ENCODE results near the gene OR56A5. TPM values are rescaled to one million over a fixed set of nuclear protein-coding genes. Genes with fewer than 3 reads are reported as not detected.
A peak's percentile ranks its signal among the peaks of the same experiment; 100 is the strongest.

OR56A5 gene
- total RNA-seq, 1 donor, result not detected

- no peaks in the 10 kb centered on the region for H3K27me3 ChIP-seq (ENCODE audit: insufficient read depth, low read length)
- H3K36me3 ChIP-seq (ENCODE audit: insufficient read depth, low read length), result no peaks in the 10 kb centered on the region
- H3K4me1 ChIP-seq (ENCODE audit: insufficient read depth, low read length), result no peaks in the 10 kb centered on the region
- peak; percentile 69 for DNase-seq (ENCODE audit: insufficient read length, low spot score, missing footprints)
- no peaks in the 10 kb centered on the region for H3K79me2 ChIP-seq (ENCODE audit: insufficient read depth, low read length)
- no peak overlapping the region for H2AFZ ChIP-seq (ENCODE audit: low read length)
- no peak overlapping the region for H3K4me2 ChIP-seq (ENCODE audit: insufficient read depth, low read length)
- no peak for TF ChIP-seq CTCF (IDR thresholded peaks at IDR 0.05; ENCODE audit: extremely low read depth, low read depth, low read length)
- no peak overlapping the region for H3K27ac ChIP-seq (ENCODE audit: low read depth, low read length)
- no peak overlapping the region for H3K4me3 ChIP-seq (ENCODE audit: insufficient read depth, low read length)
- H3K9me3 ChIP-seq (ENCODE audit: low read depth, low read length), result no peaks in the 10 kb centered on the region
- no peaks in the 10 kb centered on the region for H4K20me1 ChIP-seq (ENCODE audit: insufficient read depth, low read length)
Measured at GRCh38 chr11:5930614-5931013, 37.7 kb downstream of the OR56A5 start.

- no peak for TF ChIP-seq CTCF (IDR thresholded peaks at IDR 0.05; ENCODE audit: extremely low read depth, low read depth, low read length)
- no peak overlapping the region for H2AFZ ChIP-seq (ENCODE audit: low read length)
- H3K4me1 ChIP-seq (ENCODE audit: insufficient read depth, low read length), result no peaks in the 10 kb centered on the region
- peak; percentile 18 for DNase-seq (ENCODE audit: insufficient read length, low spot score, missing footprints)
- H3K27me3 ChIP-seq (ENCODE audit: insufficient read depth, low read length), result no peaks in the 10 kb centered on the region
- no peaks in the 10 kb centered on the region for H3K79me2 ChIP-seq (ENCODE audit: insufficient read depth, low read length)
- no peak overlapping the region for H3K27ac ChIP-seq (ENCODE audit: low read depth, low read length)
- H3K4me3 ChIP-seq (ENCODE audit: insufficient read depth, low read length), result no peak overlapping the region
- H3K9me3 ChIP-seq (ENCODE audit: low read depth, low read length), result no peaks in the 10 kb centered on the region
- H4K20me1 ChIP-seq (ENCODE audit: insufficient read depth, low read length), result no peaks in the 10 kb centered on the region
- no peaks in the 10 kb centered on the region for H3K36me3 ChIP-seq (ENCODE audit: insufficient read depth, low read length)
- no peak overlapping the region for H3K4me2 ChIP-seq (ENCODE audit: insufficient read depth, low read length)
Measured at GRCh38 chr11:5929571-5930368, 38.5 kb downstream of the OR56A5 start.

GRCh38 chr11:5928811-5929210, 39.5 kb downstream of the OR56A5 start:
- H4K20me1 ChIP-seq (ENCODE audit: insufficient read depth, low read length), result no peaks in the 10 kb centered on the region
- no peak overlapping the region for H3K4me2 ChIP-seq (ENCODE audit: insufficient read depth, low read length)
- no peak overlapping the region for H3K27ac ChIP-seq (ENCODE audit: low read depth, low read length)
- H3K4me1 ChIP-seq (ENCODE audit: insufficient read depth, low read length), result no peaks in the 10 kb centered on the region
- no peaks in the 10 kb centered on the region for H3K36me3 ChIP-seq (ENCODE audit: insufficient read depth, low read length)
- no peak for TF ChIP-seq CTCF (IDR thresholded peaks at IDR 0.05; ENCODE audit: extremely low read depth, low read depth, low read length)
- H3K4me3 ChIP-seq (ENCODE audit: insufficient read depth, low read length), result no peak overlapping the region
- no peaks in the 10 kb centered on the region for H3K27me3 ChIP-seq (ENCODE audit: insufficient read depth, low read length)
- H2AFZ ChIP-seq (ENCODE audit: low read length), result no peak overlapping the region
- DNase-seq (ENCODE audit: insufficient read length, low spot score, missing footprints), result no peak
- H3K9me3 ChIP-seq (ENCODE audit: low read depth, low read length), result no peaks in the 10 kb centered on the region
- H3K79me2 ChIP-seq (ENCODE audit: insufficient read depth, low read length), result no peaks in the 10 kb centered on the region

- Histone ChIP-seq H3K27ac (ENCODE audit: low read depth, low read length) (no peak overlapping the region), H3K36me3 (ENCODE audit: insufficient read depth, low read length) (no peaks in the 10 kb centered on the region), H3K79me2 (ENCODE audit: insufficient read depth, low read length) (no peaks in the 10 kb centered on the region), H3K9me3 (ENCODE audit: low read depth, low read length) (no peaks in the 10 kb centered on the region), H4K20me1 (ENCODE audit: insufficient read depth, low read length) (no peaks in the 10 kb centered on the region), H2AFZ (ENCODE audit: low read length) (no peak overlapping the region), H3K4me2 (ENCODE audit: insufficient read depth, low read length) (no peak overlapping the region), H3K4me1 (ENCODE audit: insufficient read depth, low read length) (no peaks in the 10 kb centered on the region), H3K4me3 (ENCODE audit: insufficient read depth, low read length) (no peak overlapping the region), H3K27me3 (ENCODE audit: insufficient read depth, low read length) (no peaks in the 10 kb centered on the region)
- no peak for TF ChIP-seq CTCF (IDR thresholded peaks at IDR 0.05; ENCODE audit: extremely low read depth, low read depth, low read length)
- DNase-seq (ENCODE audit: insufficient read length, low spot score, missing footprints), result no peak
Measured at GRCh38 chr11:5928271-5928670, 40.0 kb downstream of the OR56A5 start.

Data from osteoblast (primary cell).